GM19452 (cell line): ENCODE results near the gene WNK2.
"Not testable (repeated sequence)": the region's sequence is repeated elsewhere in the genome, so short reads cannot be mapped to it uniquely, and the experiment has no call there.

Source experiments
- ATAC-seq: cut with Tn5 transposase; IDR thresholded peaks from one replicate; pipeline ENCODE4 v1.9.1; 2021; ENCODE audit not compliant: unreplicated experiment

WNK2 gene

DNA sequence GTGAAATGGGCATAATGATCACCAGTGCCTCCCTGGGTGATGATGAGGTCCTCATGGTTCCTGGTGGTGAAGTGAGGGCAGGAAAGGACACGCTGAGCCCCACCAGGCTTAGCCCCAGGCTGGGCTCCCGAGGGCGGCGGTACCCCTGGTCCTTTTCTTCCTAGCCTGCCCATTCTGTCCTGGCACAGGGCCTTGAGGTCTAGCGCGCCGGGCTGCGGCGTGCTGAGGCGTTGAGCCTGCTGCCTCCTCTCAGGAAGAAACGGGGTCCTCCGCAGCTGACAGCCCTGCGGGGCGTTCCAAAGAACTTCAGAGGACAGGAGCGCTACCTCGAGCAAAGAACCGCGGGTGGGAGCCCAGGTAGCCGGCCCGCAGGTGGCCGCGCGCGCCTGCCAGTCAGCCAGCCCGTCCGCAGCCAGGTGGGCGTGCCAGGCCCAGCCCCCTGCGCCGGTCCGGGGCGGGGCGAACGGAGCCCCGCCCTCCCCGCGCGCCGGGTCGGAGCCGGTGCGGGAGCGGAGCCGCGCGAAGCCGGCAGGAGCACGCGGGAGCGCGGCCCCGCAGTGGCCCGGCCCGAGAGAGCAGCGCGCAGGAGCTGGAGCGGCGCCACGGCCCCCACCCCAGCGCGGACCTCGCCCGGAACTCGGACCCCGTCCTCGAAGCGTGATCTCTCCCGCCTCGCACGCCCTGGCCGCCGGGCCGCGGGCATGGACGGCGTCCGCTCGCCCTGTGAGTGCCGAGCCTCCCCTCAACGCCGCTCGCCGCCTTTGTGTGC, at the start of gene WNK2:
Gene WNK2, plus strand, starts transcription at position 477 of the 769 bp plus-strand sequence. CDS start 791 bp downstream, outside the sequence.
- ATAC-seq, result no peak

DNA sequence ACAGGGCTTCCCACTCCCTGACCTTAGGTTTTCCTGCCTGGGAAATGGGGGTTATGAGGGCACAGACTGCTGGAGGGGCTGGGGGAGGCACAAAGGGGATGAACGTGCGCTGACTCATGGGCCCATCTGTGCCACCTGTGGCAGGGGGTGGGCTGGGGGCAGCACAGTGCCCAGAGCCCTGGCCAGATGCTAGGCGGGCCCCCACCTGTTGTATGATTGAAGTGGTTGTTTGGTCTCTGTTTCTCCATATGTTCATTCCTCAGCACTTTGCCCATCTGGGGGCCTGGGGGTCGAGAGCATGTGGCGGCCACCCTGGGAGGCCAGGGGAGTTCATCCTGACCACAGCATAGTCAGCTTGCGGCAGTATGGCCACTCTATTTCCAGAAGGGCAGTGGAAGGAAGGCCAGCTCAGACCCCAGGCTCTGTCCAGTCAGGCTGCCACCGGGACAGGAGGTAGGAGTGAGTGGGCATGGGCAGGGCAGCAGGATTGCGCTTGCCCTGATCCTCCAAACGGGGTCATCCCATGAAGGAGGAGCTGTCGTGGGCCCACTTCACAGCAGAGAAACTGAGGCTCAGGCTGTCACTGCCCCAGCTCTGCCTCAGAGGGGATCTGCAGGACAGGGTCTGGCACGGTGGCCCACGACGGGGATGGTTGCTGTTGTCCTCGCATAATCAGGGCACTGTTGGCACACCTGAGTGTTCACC, 49.0 kb upstream of the WNK2 start:
- ATAC-seq, result no peak

DNA sequence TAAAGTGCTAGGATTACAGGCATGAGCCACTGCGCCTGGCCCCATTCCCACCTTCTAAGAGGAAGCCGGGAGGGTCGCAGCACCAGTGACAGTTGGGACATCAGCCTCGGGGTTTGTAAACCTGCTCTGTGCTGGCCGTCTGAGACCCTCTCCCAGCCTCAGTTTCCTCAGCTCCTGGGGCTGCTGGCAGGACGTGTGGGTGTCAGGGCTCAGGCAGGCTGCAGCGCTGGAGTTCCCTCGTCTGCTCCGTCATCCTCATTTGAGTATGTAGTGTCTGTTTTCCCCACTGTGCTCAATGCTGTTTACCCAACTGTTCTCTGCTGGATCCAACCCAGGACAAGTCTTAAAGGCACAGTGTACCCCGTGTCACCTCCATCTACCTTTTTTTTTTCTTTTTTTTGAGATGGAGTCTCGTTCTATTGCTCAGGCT, 47.9 kb upstream of the WNK2 start:
- ATAC-seq, result no peak

DNA sequence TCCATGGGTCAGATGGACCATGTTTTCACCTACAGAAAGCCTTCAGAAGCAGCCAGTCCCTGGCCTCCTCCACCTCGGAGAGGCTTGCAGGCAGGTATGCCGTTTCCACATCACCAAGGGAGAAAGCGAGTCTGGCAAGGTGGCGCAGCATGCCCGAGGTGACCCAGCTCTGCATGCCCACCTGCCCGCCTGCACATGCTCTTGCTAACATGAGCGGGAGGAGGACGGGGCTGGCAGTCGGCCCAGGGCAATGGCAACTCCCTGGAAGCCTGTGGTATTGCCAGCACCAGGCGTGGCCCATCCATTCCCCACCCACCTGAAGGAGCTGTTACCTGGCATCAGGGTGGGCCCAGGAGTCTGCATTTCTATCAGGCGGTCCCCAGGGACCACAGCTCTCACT, 46.6 kb upstream of the WNK2 start:
- no peak for ATAC-seq

DNA sequence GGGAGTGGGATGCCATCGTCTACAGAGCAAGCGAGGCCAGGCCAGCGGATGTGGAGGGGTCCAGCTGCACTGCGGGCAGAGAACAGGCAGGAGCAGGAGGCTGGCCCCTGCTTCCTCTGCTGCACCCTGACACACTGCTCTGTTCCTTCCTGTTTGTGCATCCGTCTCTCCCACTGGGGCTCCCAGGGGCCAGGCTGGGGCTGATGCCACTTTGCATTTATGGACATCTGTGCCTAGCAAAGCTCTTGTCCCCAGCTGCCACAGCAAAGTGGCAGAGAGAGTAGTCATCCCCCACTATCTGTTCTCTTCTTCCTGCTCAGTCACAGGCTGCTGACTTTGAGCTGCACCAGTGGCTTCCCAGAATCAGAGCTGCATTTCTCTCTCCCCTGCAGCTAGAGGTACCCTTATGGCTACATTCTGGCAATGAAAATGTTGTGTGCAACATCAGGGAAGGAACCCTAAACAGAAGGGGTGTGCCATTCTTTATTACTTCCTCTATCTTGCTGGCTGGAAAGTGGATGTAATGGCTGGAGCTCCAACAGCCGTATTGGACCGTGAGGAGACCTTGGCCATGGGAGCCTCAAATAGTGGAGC, 45.7 kb upstream of the WNK2 start:
- ATAC-seq, result no peak

DNA sequence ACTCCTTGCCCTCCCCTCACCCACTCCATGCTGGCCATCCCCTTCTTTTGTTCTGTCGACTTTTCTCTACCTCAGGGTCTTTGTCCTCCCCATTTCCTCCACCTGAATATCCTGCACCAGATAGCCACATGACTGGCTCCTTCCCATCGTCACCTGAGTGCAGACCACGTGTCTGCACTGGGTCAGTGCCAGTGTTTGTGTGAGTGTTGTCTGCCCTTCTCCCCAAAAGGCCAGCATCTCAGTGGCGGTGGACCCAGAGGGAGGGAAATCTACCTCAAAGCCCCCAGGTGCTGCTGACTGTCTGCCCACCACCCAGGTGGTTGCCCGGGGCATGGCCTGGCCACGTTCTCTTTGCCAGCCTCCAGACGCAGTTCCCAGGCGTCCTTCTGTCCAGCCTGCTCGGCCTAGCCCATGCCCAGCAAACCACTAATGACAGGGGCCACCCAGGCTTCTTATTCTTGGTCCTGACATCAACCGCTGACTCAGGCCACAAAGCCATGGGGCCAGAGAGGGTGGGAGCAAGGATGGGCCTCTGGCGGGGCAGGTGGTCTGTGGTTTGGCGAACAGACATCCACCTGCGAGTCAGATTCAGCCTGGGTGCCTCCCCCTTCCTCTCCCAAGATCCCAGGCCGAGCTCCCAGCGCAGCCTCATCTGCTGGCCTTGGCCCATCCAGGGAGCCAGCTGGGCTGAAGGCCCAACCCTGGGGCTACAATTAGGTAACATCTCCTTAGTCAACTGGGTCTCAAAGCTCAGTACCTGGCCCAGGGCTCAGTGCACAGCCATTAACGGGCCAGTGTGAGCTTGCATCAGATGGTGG, 44.4 kb upstream of the WNK2 start:
- no peak for ATAC-seq

DNA sequence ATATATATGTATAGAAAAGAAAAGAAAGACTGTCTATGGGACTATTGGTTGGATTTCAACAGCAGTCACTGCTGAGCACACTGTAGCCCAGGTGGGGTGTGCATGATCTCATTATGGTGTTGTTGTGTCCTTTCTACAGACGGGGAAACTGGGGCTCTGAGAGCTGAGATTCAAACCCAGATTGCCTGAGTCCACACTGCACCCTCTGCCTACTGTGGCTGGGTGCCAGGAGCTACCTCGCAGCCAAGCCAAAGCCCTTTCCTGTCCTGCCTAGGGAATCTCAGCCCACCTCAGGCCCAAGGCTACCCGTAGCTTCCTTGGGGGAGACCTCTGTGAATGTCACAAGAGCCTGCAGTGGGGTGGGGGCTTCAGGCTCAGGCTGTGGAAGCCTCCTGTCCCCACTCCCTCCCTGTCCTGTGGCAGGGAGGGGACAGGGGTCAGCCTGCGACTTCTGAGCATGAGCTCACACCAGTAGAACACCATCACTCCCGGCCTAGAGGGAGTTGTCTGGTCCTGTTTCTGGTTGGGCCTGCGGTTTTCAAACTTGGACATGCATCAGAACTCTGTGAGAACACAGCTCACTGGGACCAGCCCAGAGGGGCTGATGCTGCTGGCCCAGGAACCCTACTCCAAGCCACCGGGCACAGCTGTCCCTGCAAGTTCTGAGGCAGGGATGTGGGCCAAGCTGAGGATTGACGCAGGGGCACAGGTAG, 42.0 kb upstream of the WNK2 start:
- no peak for ATAC-seq

DNA sequence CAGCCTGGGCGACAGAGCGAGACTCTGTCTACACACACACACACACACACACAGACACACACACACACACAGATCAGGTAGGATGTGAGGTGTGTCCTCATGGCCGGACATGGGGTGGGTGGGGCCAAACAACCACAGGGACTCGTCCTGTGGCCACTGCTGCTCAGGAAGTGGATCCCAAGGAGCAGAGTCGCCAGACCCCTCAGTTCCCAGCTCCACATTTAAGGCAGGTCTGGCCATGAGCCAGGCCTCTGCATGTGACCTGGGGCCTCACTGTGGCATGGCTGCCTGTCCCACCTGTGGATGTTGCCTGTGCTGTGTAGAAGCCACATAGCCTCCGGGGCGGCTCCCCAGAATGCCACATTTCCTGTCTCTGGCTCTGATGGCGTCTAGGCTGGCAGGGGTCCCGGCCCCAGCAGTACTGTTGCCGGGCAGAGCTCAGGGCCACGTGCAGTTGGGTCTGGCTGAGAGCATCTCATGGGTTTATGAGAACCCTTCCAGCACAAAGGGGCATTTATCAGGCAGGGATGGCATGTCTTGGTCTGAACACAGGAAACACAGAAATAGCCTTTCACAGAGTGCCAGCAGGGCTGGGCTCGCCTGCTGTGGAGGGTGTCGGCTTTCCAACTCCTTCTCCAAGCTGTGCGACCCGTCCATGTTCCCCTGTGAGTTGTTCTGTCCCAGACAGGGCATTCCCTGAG, 40.0 kb upstream of the WNK2 start:
- ATAC-seq, result no peak

DNA sequence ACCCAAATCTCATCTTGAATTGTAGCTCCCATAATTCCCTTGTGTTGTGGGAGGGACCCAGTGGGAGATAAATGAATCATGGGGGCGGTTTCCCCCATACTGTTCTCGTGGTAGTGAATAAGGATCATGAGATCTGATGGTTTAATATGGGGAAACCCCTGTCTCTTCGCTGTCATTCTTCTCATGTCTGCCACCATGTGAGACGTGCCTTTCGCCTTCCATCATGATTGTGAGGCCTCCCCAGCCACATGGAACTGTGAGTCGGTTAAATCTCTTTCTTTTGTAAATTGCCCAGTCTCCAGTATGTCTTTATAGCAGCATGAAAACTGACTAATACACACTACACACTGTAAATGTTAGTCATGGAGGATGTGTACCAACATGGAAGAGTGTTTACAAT, 37.2 kb upstream of the WNK2 start:
- not testable (repeated sequence) for ATAC-seq

DNA sequence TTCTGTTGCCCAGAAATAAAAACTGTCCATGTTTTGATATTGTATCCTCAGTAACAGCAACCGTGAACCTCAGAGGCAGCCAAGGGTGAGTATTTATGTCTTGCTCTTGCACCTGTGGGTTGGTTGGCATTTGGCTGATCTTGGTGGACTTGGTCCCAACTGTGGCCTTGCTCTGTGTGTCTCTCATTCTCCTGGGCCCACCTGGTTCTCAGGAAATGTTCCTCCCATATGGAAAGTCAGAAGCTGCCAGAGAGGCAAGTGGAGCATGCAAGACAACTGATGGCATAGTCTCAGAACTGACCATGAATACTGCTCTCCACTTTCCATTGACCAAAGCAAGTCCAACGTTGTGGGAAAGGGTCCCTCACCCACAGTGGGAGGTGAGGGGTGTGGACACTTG, 36.3 kb upstream of the WNK2 start:
- no peak for ATAC-seq

DNA sequence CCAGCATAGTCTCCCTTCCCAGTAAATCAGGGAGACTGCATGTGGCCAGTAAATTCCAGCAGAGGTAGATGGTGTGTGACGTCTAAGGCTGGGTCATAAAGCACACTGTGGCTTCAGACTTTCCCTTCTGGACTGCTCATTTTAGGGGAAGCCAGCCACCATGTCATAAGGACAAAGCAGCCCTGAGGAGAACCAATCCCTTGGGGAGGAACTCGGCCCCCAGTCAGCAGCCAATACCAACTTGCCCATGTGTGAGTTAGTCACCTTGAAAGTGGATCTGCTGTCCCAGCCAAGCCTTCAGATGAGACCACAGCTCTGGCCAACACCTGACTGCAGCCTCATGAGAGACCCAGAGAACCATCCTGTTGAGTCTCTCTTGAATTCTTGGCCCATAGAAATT, 35.2 kb upstream of the WNK2 start:
- ATAC-seq, result no peak

DNA sequence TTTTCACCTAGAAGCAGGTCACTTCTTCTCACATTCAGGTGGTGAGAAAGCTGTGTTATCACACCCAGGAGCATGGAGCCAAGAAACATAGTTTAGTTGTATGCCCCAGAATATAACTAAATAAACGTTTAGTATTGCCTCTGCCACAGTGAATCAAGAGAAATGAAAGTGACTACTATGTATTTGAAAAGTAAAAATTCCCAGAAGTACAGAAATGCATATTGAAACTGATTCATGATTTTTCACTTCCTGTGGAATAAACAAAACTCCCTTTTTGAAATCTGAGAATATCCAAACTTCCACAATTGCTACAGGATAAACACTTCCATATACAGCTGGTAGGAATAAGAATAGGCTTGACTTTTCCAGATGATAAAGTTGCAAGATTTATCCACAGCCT, 34.6 kb upstream of the WNK2 start:
- ATAC-seq, result no peak

DNA sequence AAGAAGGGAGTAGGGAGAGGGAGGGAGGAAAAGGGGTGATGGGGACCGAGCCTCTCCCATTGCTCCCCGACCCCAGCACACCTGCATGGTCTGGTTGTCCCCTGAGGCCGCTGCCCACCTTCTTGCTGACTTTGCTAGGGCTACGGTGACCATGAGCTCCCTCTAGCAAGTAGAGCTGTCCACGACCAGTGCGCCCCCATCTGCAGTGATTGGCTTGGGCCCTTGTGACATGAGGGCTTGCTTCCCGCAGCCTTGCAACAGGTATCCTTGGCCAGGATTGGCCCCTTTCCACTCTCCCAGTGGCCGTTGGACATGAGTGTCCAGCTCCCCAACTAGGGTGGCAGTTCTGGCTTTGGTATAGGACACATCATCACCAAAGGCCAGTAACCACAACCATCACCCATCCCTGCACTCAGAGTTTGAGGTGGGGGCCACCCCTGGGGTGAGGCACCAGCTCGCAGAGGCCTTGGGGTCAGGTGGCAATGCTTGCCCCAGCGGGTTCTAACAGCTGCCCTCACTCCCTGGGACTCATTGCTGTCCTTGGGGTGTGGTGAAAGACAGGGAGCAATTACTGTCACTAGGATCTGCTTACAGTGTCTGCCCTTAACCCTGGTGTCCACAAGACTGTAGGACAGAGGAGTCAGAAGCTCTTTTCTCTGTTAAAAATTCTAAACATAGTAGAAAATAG, 32.7 kb upstream of the WNK2 start:
- no peak for ATAC-seq

DNA sequence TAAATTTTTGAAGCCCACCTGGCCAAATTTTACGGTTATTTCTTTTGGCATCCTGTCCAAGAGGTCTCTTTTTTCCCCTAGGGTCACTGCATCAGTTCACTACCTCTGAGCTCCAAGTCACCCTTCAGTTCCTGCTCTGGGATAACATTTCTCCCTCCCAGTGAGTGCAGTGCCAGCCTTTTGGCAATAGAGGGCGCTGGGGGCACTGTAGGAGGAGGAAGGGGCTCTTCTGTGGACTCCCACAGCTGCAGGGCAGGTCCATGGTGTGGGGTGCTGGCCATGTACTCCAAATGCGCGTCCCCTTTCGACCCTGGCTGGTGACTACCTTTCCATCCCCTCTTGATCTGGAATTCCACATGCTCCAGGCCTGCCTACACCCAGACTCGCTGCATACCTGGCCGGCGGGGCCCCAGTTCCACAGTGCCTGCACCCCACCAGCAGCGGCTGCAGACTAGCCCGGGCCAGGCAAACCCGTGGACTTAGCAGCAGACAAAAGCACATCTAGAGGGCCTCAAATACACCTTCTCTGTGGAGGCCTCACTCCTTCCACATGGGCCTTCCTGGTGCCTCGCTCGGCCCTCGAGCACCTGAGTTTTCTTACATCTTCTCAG, 29.5 kb upstream of the WNK2 start:
- ATAC-seq, result no peak

DNA sequence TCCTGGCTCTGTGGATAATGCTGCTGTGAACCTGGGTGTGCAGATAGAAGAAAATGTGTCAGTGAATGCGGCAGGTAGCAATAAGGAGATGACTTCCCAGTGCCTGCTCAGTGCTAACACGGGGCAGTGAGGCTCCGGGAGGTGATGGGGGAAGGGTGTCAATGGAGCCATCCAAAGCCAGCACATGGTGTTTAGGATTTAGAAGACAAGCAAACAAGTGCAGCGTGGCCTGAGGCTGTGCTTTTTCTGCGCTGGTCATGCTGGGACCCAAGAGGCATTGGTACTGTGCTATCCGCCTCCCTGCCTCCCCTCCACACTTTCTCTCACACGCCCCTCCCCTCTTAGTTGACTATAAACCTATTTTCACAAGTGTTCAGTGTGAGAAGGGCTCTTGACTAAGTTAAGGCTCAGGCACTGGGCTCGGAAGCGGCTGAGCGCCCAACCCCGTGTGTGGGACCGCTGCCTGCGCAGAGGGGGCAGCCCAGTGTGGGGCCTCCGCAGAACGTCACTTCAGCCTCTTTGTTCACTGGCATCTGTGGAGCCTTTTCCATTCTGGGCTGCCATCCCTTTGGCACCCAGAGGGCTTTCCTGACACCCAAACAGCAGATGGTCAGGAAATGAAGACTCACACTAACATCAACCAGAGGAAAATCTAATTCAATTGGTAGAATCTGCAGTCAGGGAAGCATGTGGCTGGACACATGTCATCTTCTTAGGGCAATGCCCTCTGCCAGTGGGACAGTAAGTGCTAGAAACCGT, 28.0 kb upstream of the WNK2 start:
- no peak for ATAC-seq

DNA sequence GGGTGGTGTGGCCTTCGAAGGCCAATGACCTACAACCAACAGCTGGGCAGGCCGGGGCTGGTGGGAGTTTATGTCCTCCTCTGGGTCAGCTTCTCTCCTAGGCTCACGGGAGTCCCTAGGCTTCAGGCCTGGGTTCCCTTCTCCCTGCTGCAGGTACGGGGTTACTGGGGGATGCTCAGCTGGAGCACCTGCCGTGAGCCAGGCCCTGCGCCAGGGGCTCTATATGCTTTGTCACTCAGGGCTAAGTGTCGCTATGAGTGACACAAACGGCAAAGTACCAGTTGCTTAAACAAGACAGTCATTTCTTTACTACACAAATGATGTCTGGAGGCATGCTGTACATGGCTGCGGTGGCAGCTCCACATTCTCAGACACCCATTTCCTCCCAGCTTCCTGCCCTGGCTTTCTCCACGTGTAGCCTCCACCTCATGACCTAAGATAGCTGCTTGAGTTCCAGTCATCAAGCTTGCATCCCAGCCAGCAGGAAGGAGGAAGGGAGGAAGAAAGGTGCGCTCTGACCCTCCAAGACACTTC, 27.4 kb upstream of the WNK2 start:
- ATAC-seq, result peak; percentile 52

DNA sequence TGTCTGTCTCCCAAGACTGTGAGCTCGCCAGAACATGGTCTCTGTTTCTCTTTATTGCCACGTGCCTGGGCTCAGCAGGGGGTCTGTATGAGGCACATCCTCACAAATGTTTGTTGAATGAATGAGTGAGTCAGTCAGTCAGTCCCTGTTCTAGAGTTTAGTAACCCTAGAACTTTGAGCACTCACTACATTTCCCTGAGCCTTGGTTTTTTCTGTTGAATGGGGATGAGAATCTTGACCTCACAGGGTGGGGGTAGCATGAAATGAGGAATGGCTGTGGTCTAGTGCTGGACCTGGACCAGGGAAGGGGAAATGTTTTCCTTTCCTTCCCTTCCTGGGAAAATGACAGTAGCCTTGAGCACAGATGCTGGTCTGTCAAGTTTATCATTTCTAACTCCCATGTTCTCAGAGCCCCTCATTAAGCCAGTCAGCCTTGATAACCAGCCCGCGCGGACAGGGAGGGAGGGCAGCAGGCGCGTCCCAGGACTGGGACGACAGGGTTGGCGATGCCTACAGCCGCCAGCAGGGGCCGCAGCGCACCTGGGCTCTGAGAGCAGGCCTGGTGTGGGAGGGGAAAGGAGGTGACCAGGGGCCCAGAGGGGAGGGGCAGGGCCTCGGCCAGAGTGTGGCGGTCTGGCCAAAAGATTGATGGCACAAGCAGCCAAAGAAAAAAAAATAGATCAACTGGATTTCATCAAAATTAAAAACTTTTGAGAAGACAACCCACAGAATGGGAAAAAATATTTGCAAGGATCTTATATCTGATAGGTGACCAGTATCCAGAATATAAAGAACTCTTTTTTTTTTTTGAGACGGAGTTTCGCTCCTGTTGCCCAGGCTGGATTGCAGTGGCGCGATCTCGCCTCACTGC, 24.1 kb upstream of the WNK2 start:
- ATAC-seq, result peak; percentile 85
